ENCODE measurements around the gene SP3. TPM values are rescaled to one million over a fixed set of nuclear protein-coding genes. Genes with fewer than 3 reads are reported as not detected.
A peak's percentile ranks its signal among the peaks of the same experiment; 100 is the strongest.

Gene SP3
- total RNA-seq, 2 donors from 2014 or later: 123 to 155 TPM

DNA sequence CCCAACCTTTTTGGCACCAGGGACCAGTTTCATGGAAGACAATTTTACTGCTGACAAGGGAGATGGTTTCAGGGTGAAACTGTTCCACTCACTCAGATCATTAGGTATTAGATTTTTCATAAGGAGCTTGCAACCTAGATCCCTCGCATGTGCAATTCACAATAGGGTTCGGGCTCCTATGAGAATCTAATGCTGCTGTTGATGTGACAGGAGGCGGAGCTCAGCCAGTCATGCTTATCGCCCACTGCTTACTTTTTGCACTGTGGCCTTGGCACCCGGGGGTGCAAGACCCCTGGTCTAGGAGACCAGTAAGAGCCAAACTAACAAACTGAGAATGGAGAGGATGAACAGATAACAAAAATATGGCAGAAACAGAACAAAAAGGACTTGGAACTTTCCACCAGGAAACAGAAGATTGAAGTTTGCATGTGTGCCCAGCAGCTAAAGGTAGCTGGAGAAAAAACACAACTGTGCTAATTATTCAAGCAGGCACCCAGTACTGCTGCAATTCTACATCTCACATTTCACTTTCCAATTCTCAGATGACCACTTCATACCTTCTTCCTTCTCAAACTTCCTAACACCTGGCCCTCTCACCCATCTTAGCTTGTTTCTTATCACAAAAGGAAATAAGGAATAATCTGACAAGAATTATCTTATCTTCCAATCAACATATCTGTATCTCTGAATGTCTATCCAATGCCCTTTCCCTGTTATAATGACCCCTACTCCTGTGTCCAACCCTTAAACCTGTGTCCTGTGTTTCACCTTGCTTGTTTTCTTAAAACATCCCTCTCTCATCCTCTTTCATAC is 24.8 kb downstream of the SP3 start:
- DNase-seq (no peak), ATAC-seq (no peak)
- H3K4me3 Mint-ChIP-seq: peak overlapping the region; percentile 47
- H3K4me1 Mint-ChIP-seq: peaks cover 54% of the 10 kb centered on the region
- no peaks in the 10 kb centered on the region for H3K9me3 ChIP-seq (ENCODE audit: control insufficient read depth, low read length, poor library complexity, severe bottlenecking)
- peaks cover 2% of the 10 kb centered on the region for H3K36me3 Mint-ChIP-seq (ENCODE audit: low read depth)
- no peaks in the 10 kb centered on the region for H3K27me3 Mint-ChIP-seq
- H3K27ac Mint-ChIP-seq: peak overlapping the region; percentile 85

DNA sequence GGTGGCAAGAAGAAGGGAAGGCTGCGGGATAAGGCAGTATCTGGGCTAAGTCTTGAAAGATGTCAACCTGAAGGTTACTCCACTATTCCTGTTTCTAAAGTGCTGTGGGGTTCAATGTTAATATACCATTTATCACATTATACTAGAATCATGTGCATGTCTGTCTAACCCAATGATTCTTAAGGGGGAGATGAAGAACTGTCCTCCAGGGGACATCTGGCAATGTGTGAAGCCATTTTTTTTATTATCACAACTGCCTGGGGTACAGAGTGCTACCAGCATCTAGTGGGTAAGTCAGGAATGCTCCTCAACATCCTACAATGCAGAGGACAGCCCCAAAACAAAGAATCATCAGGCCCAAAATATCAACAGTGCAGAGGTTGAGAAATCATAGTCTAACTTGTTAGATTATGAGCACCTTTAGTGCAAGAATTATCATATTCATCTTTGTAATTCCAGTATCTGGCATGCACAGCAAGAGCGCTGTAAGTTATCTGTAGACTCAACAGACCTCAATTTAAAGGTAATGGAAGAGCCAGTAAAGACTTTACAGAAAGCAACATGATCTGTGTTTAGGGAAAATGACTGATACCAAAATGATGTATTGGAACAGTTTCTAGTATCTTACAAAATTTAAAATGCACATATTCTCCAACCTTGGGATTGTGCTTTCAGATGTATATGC is 26.3 kb downstream of the SP3 start:
- peak overlapping the region; percentile 7 for H3K4me3 Mint-ChIP-seq

DNA sequence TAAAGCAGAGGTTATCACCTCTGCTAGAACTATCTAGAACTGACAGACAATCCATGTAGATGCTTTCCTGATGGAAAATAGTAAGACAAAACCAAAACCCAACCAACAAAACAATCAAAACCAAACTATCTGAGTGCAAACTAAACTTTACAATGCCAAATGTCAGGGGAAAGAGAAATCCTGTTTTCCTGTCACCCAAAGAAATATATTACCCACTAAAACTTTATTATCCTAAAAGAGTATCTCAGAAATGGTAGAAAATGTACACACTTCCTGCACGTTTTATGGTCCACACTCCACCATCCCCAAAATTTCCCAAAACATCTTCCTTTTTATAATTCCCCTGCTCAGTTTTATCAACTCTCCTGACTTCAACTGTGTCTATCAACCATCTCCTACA is 29.9 kb downstream of the SP3 start:
- H3K27ac Mint-ChIP-seq: no peak overlapping the region
- ATAC-seq (no peak), DNase-seq (no peak)
- no peak overlapping the region for H3K4me3 Mint-ChIP-seq
- H3K27me3 Mint-ChIP-seq: no peaks in the 10 kb centered on the region
- H3K4me1 Mint-ChIP-seq: peaks cover 29% of the 10 kb centered on the region
- no peaks in the 10 kb centered on the region for H3K9me3 ChIP-seq (ENCODE audit: control insufficient read depth, low read length, poor library complexity, severe bottlenecking)
- H3K36me3 Mint-ChIP-seq (ENCODE audit: low read depth): peaks cover 3% of the 10 kb centered on the region

More for the DNA sequence above, 26.3 kb downstream of the SP3 start:
- Mint-ChIP-seq H3K27me3 (no peaks in the 10 kb centered on the region), H3K4me1 (peaks cover 51% of the 10 kb centered on the region), H3K27ac (peak overlapping the region; percentile 30), H3K36me3 (ENCODE audit: low read depth) (peaks cover 2% of the 10 kb centered on the region)
- no peak for ATAC-seq
- no peaks in the 10 kb centered on the region for H3K9me3 ChIP-seq (ENCODE audit: control insufficient read depth, low read length, poor library complexity, severe bottlenecking)
- no peak for DNase-seq

- peaks cover 3% of the 10 kb centered on the region for H3K36me3 Mint-ChIP-seq (ENCODE audit: low read depth)
- peaks cover 29% of the 10 kb centered on the region for H3K4me1 Mint-ChIP-seq
- H3K9me3 ChIP-seq (ENCODE audit: control insufficient read depth, low read length, poor library complexity, severe bottlenecking): no peaks in the 10 kb centered on the region
- ATAC-seq (no peak), DNase-seq (no peak)
- no peaks in the 10 kb centered on the region for H3K27me3 Mint-ChIP-seq
- H3K27ac Mint-ChIP-seq: no peak overlapping the region
- H3K4me3 Mint-ChIP-seq: no peak overlapping the region
These were observed 30.3 kb downstream of the SP3 start for GRCh38 chr2:173934895-173935294.

DNA sequence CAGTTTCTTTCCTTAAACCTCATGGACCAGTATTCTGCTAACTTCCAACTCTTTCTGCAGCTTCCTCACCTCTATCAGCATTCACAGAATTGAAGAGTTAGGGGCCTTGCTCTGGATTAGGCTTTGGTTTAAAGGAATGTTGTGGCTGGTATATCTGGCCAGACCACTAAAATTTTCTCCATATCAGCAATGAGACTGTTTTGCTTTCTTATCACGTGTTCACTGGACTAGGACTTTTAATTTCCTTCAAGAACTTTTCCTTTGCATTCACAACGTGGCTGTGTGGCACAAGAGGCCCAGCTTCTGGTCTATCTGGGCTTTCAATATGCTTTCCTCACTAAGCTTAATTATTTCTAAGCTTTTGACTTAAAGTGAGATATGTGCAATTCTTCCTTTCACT is 33.4 kb downstream of the SP3 start:
- Mint-ChIP-seq H3K27ac (no peak overlapping the region), H3K36me3 (ENCODE audit: low read depth) (peaks cover 6% of the 10 kb centered on the region), H3K27me3 (no peaks in the 10 kb centered on the region), H3K4me1 (peaks cover 30% of the 10 kb centered on the region), H3K4me3 (no peak overlapping the region)
- H3K9me3 ChIP-seq (ENCODE audit: control insufficient read depth, low read length, poor library complexity, severe bottlenecking): no peaks in the 10 kb centered on the region
- ATAC-seq (no peak), DNase-seq (no peak)

DNA sequence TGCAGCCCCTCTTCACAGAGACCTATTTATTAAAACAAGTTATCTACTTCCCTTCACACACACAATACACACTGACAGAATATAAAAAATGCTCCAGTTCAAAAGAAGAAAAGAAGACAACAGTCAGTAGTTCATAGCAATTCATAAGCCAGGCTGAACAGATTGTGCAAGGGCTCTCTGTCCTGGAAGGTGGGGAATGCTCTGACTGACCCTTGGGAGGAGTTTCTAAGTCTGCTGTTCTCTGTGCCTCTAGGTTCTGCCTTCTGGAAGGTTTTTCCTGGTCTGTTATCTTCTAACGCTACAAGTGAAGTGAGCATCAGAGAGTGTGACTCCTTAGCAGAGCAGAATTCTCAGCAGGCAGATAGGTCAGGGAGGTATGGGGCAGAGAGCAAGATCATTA is 35.7 kb downstream of the SP3 start:
- no peaks in the 10 kb centered on the region for H3K9me3 ChIP-seq (ENCODE audit: control insufficient read depth, low read length, poor library complexity, severe bottlenecking)
- H3K27me3 Mint-ChIP-seq: no peaks in the 10 kb centered on the region
- H3K4me3 Mint-ChIP-seq: peak overlapping the region; percentile 28
- peak overlapping the region; percentile 45 for H3K27ac Mint-ChIP-seq
- H3K4me1 Mint-ChIP-seq: peaks cover 37% of the 10 kb centered on the region
- ATAC-seq (no peak), DNase-seq (no peak)
- peaks cover 8% of the 10 kb centered on the region for H3K36me3 Mint-ChIP-seq (ENCODE audit: low read depth)

GRCh38 chr2:173926875-173927274 is 38.3 kb downstream of the SP3 start:
- DNase-seq (no peak), ATAC-seq (no peak)
- peaks cover 47% of the 10 kb centered on the region for H3K4me1 Mint-ChIP-seq
- peaks cover 8% of the 10 kb centered on the region for H3K36me3 Mint-ChIP-seq (ENCODE audit: low read depth)
- no peak overlapping the region for H3K4me3 Mint-ChIP-seq
- H3K27ac Mint-ChIP-seq: no peak overlapping the region
- H3K27me3 Mint-ChIP-seq: no peaks in the 10 kb centered on the region
- no peaks in the 10 kb centered on the region for H3K9me3 ChIP-seq (ENCODE audit: control insufficient read depth, low read length, poor library complexity, severe bottlenecking)

- DNase-seq (no peak), ATAC-seq (no peak)
- no peaks in the 10 kb centered on the region for H3K27me3 Mint-ChIP-seq
- H3K27ac Mint-ChIP-seq: peak overlapping the region; percentile 72
- H3K9me3 ChIP-seq (ENCODE audit: control insufficient read depth, low read length, poor library complexity, severe bottlenecking): no peaks in the 10 kb centered on the region
- peaks cover 49% of the 10 kb centered on the region for H3K4me1 Mint-ChIP-seq
- peaks cover 3% of the 10 kb centered on the region for H3K36me3 Mint-ChIP-seq (ENCODE audit: low read depth)
- no peak overlapping the region for H3K4me3 Mint-ChIP-seq
These were observed 40.9 kb downstream of the SP3 start for GRCh38 chr2:173924285-173924684.

DNA sequence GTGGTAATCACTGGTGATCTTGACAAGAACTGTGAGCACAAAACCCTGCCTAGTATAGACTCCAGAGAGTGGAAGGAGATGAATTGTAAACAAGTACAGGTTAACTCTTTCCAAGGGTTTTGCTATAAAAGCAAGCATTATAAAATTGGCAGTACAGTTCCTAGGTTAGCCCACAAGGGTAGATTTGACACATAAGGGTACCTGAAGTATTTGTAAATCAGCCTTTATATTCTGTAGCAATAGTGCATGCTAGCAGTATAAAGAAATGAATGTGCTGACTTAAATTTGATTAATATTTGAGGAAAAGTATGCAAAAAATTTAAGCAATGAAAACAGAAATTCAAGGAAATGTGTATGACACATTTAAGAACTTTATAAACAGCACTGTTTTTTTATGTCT is 42.4 kb downstream of the SP3 start:
- DNase-seq: no peak
- H3K9me3 ChIP-seq (ENCODE audit: control insufficient read depth, low read length, poor library complexity, severe bottlenecking): no peaks in the 10 kb centered on the region
- Mint-ChIP-seq H3K36me3 (ENCODE audit: low read depth) (peaks cover 5% of the 10 kb centered on the region), H3K4me3 (no peak overlapping the region), H3K27ac (peak overlapping the region; percentile 39), H3K4me1 (peaks cover 48% of the 10 kb centered on the region), H3K27me3 (no peaks in the 10 kb centered on the region)
- ATAC-seq: no peak

DNA sequence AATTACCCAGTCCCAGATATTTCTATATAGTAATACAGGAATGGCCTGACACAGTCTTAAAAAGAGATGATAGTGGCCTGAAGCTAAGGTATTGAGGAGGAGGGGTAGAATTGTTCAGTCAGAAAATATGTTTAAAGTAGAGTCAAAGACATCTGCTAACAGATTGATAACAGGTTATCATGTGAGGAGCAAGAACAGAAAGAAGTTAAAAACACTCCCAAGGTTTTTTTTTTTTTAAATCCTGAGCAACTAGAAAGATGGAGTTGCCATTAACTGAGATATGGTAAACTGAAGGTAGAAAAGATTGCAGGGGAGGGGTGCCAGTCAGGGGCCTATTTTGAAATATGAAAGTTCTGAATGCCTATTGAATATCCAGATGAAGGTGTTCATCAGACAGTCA is 43.1 kb downstream of the SP3 start:
- ATAC-seq (no peak), DNase-seq (no peak)
- H3K4me1 Mint-ChIP-seq: peaks cover 46% of the 10 kb centered on the region
- no peaks in the 10 kb centered on the region for H3K27me3 Mint-ChIP-seq
- peak overlapping the region; percentile 81 for H3K4me3 Mint-ChIP-seq
- peaks cover 5% of the 10 kb centered on the region for H3K36me3 Mint-ChIP-seq (ENCODE audit: low read depth)
- no peaks in the 10 kb centered on the region for H3K9me3 ChIP-seq (ENCODE audit: control insufficient read depth, low read length, poor library complexity, severe bottlenecking)
- H3K27ac Mint-ChIP-seq: peak overlapping the region; percentile 39

GRCh38 chr2:173914055-173914927 is 50.9 kb downstream of the SP3 start:
- Mint-ChIP-seq H3K27ac (no peak overlapping the region), H3K27me3 (no peaks in the 10 kb centered on the region), H3K4me1 (peaks cover 14% of the 10 kb centered on the region), H3K36me3 (ENCODE audit: low read depth) (peaks cover 8% of the 10 kb centered on the region), H3K4me3 (no peak overlapping the region)
- H3K9me3 ChIP-seq (ENCODE audit: control insufficient read depth, low read length, poor library complexity, severe bottlenecking): no peaks in the 10 kb centered on the region
- no peak for DNase-seq
- ATAC-seq: no peak

DNA sequence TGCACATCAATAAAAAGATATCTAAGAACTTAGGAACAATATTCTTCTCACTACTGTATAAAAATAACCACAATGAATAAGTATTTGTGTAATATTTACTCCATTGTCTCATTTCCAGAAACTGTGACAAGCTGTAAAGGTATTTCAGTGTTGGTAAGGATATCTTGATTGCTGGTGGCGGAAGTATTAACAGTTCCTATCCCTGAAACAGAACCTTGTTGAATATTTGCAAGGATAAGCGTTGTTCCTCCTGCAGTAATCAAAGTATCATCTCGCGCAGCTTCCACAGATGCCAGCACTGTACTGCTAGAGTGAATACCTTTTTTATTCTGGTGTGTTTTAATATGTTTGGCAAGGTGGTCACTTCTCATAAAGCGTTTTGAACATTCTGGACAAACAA is 55.3 kb downstream of the SP3 start:
- no peak for ATAC-seq
- H3K27me3 Mint-ChIP-seq: no peaks in the 10 kb centered on the region
- peaks cover 7% of the 10 kb centered on the region for H3K36me3 Mint-ChIP-seq (ENCODE audit: low read depth)
- H3K27ac Mint-ChIP-seq: no peak overlapping the region
- peaks cover 9% of the 10 kb centered on the region for H3K4me1 Mint-ChIP-seq
- H3K9me3 ChIP-seq (ENCODE audit: control insufficient read depth, low read length, poor library complexity, severe bottlenecking): no peaks in the 10 kb centered on the region
- DNase-seq: no peak
- no peak overlapping the region for H3K4me3 Mint-ChIP-seq

GRCh38 chr2:173906626-173907025 is 58.5 kb downstream of the SP3 start:
- H3K27me3 Mint-ChIP-seq: no peaks in the 10 kb centered on the region
- H3K4me1 Mint-ChIP-seq: peaks cover 6% of the 10 kb centered on the region
- no peak for ATAC-seq
- no peak for DNase-seq
- no peaks in the 10 kb centered on the region for H3K9me3 ChIP-seq (ENCODE audit: control insufficient read depth, low read length, poor library complexity, severe bottlenecking)
- H3K36me3 Mint-ChIP-seq (ENCODE audit: low read depth): peaks cover 3% of the 10 kb centered on the region
- no peak overlapping the region for H3K27ac Mint-ChIP-seq
- H3K4me3 Mint-ChIP-seq: no peak overlapping the region
